Glutamatergic neuron (in vitro differentiated cells): ENCODE data around the gene GPR68. TPM values are rescaled to one million over a fixed set of nuclear protein-coding genes. Genes with fewer than 3 reads are reported as not detected.
"Not testable (repeated sequence)": the region's sequence is repeated elsewhere in the genome, so short reads cannot be mapped to it uniquely, and the experiment has no call there.

Experiments
- DNase-seq: peaks from one replicate; pipeline ENCODE4 v3.0.0; 2022
- H3K27ac Mint-ChIP-seq: one replicate; pipeline ENCODE4 v1.8.0; 2020; ENCODE audit warnings: mild to moderate bottlenecking, mixed read lengths, inconsistent platforms; ENCODE audit not compliant: unreplicated experiment
- H3K27me3 Mint-ChIP-seq: one replicate; pipeline ENCODE4 v1.8.0; 2020; ENCODE audit warnings: mild to moderate bottlenecking, moderate library complexity, mixed read lengths, inconsistent platforms; ENCODE audit not compliant: unreplicated experiment
- H3K36me3 Mint-ChIP-seq: one replicate; pipeline ENCODE4 v1.8.0; 2020; ENCODE audit warnings: mild to moderate bottlenecking, mixed read lengths, inconsistent platforms; ENCODE audit not compliant: unreplicated experiment
- H3K4me1 Mint-ChIP-seq: one replicate; pipeline ENCODE4 v1.8.0; 2020; ENCODE audit warnings: mild to moderate bottlenecking, low read depth, mixed read lengths, inconsistent platforms; ENCODE audit not compliant: unreplicated experiment
- H3K4me3 Mint-ChIP-seq: one replicate; pipeline ENCODE4 v1.8.0; 2020; ENCODE audit warnings: mild to moderate bottlenecking, mixed read lengths, inconsistent platforms; ENCODE audit not compliant: unreplicated experiment
- H3K9me3 Mint-ChIP-seq: one replicate; pipeline ENCODE4 v1.8.0; 2020; ENCODE audit warnings: mild to moderate bottlenecking, moderate library complexity, mixed read lengths, inconsistent platforms; ENCODE audit not compliant: unreplicated experiment
- CTCF ChIP-seq: fragments of 200-600 bp; sonication (generic); IDR thresholded peaks from one replicate; pipeline ENCODE4 v1.5.0; 2021; ENCODE audit not compliant: partially characterized antibody, unreplicated experiment
- total RNA-seq: library from RNA; stranded (reverse); fragmentation: NEBNext Ultra II Directional; extraction: Animal tissue kit (Norgen Biotek cat#: 25700); gene quantifications from one replicate; pipeline ENCODE4 v1.2.1, GENCODE V29; 2021; ENCODE audit not compliant: unreplicated experiment

GPR68 gene
- total RNA-seq, 1 donor from 2014 or later, result not detected

GRCh38 chr14:91269076-91269991 is 24.8 kb upstream of the GPR68 start:
- peaks cover 6% of the 10 kb centered on the region for H3K9me3 Mint-ChIP-seq
- no peak overlapping the region for H3K27ac Mint-ChIP-seq
- no peaks in the 10 kb centered on the region for H3K36me3 Mint-ChIP-seq
- H3K4me3 Mint-ChIP-seq, result peak overlapping the region; percentile 23
- DNase-seq, result no peak
- peaks cover 8% of the 10 kb centered on the region for H3K27me3 Mint-ChIP-seq
- H3K4me1 Mint-ChIP-seq, result peaks cover 2% of the 10 kb centered on the region
- no peak for TF ChIP-seq CTCF

- no peak for DNase-seq
- no peak overlapping the region for H3K4me3 Mint-ChIP-seq
- no peaks in the 10 kb centered on the region for H3K36me3 Mint-ChIP-seq
- no peak for TF ChIP-seq CTCF
- peaks cover 9% of the 10 kb centered on the region for H3K9me3 Mint-ChIP-seq
- peaks cover 2% of the 10 kb centered on the region for H3K4me1 Mint-ChIP-seq
- H3K27ac Mint-ChIP-seq, result no peak overlapping the region
- peaks cover 19% of the 10 kb centered on the region for H3K27me3 Mint-ChIP-seq
Observed at GRCh38 chr14:91267965-91268437, 23.5 kb upstream of the GPR68 start.

GRCh38 chr14:91266276-91266675 is 21.8 kb upstream of the GPR68 start:
- peaks cover 11% of the 10 kb centered on the region for H3K9me3 Mint-ChIP-seq
- not testable (repeated sequence) for H3K4me3 Mint-ChIP-seq, H3K27ac Mint-ChIP-seq, H3K4me1 Mint-ChIP-seq, DNase-seq, H3K36me3 Mint-ChIP-seq
- peaks cover 24% of the 10 kb centered on the region for H3K27me3 Mint-ChIP-seq

- Mint-ChIP-seq H3K9me3 (peaks cover 12% of the 10 kb centered on the region), H3K27me3 (peaks cover 24% of the 10 kb centered on the region), H3K27ac (no peak overlapping the region), H3K4me1 (peaks cover 2% of the 10 kb centered on the region), H3K4me3 (peak overlapping the region; percentile 57), H3K36me3 (no peaks in the 10 kb centered on the region)
- no peak for DNase-seq
- TF ChIP-seq CTCF, result no peak
Observed at GRCh38 chr14:91265404-91265803, 20.9 kb upstream of the GPR68 start.

- TF ChIP-seq CTCF, result no peak
- Mint-ChIP-seq H3K27ac (no peak overlapping the region), H3K4me3 (peak overlapping the region; percentile 79), H3K9me3 (peaks cover 11% of the 10 kb centered on the region), H3K4me1 (peaks cover 1% of the 10 kb centered on the region), H3K27me3 (peaks cover 24% of the 10 kb centered on the region), H3K36me3 (no peaks in the 10 kb centered on the region)
- DNase-seq, result peak; percentile 29
Observed at GRCh38 chr14:91264151-91265150, 19.9 kb upstream of the GPR68 start.
